ENCODE measurements around the gene NGFR. TPM values are rescaled to one million over a fixed set of nuclear protein-coding genes. Genes with fewer than 3 reads are reported as not detected.

Gene NGFR
- total RNA-seq, 1 experiment from 2014 or later = 11.3 TPM

GRCh38 chr17:49546546-49547535 lies 51.7 kb downstream of the NGFR start (continued):
- no peak for TF ChIP-seq E2F1 (CRISPR knock-in tag; IDR thresholded peaks at IDR 0.05)
- TF ChIP-seq NFYB (CRISPR knock-in tag; conservative IDR thresholded peaks at IDR 0.05; ENCODE audit: low read depth) = no peak
- no peak for TF ChIP-seq ZNF232 (CRISPR knock-in tag; IDR thresholded peaks at IDR 0.05)
- TF ChIP-seq ZNF512 (CRISPR knock-in tag; IDR thresholded peaks at IDR 0.05; ENCODE audit: borderline replicate concordance) = no peak
- TF ChIP-seq AR (CRISPR knock-in tag; IDR thresholded peaks at IDR 0.05) = no peak
- no peak for TF ChIP-seq EMX1 (CRISPR knock-in tag; IDR thresholded peaks at IDR 0.05)
- TF ChIP-seq SMAD4 (CRISPR knock-in tag; IDR thresholded peaks at IDR 0.05) = no peak
- TF ChIP-seq FOXP1 (CRISPR knock-in tag; IDR thresholded peaks at IDR 0.05; ENCODE audit: borderline replicate concordance) = no peak
- no peak for TF ChIP-seq CREM (CRISPR knock-in tag; IDR thresholded peaks at IDR 0.05)
- no peak for TF ChIP-seq TP53 (CRISPR knock-in tag; IDR thresholded peaks at IDR 0.05)
- no peak for TF ChIP-seq IRF2 (CRISPR knock-in tag; IDR thresholded peaks at IDR 0.05; ENCODE audit: borderline replicate concordance, low read depth)

- ChIA-PET CTCF (interaction anchor here (1.1 to 7.4 kb wide), 10 partner anchors 9 to 329 kb away, joined by 3 to 68 read pairs (median 6); partner anchors contain the start of genes NGFR and PHB1), POLR2A (no interaction called here)
- no peak for ATAC-seq
- Mint-ChIP-seq H3K27ac (no peak overlapping the region), H3K4me1 (peaks cover 30% of the 10 kb centered on the region), H3K36me3 (no peaks in the 10 kb centered on the region), H3K9me3 (peaks cover 12% of the 10 kb centered on the region), H3K4me3 (no peak overlapping the region), H3K27me3 (ENCODE audit: low read depth) (peaks cover 5% of the 10 kb centered on the region; the same call in 1 of the 2 replicates)
- no peak for DNase-seq (ENCODE audit: low spot score)
- no peak for TF ChIP-seq FOXP1 (CRISPR knock-in tag; IDR thresholded peaks at IDR 0.05; ENCODE audit: borderline replicate concordance)
- TF ChIP-seq ZNF512 (CRISPR knock-in tag; IDR thresholded peaks at IDR 0.05; ENCODE audit: borderline replicate concordance) = no peak
- no peak for TF ChIP-seq NR1H2 (CRISPR knock-in tag; IDR thresholded peaks at IDR 0.05)
- no peak for TF ChIP-seq ZNF263 (CRISPR knock-in tag; IDR thresholded peaks at IDR 0.05; ENCODE audit: low read depth)
- no peak for TF ChIP-seq ZNF219 (CRISPR knock-in tag; IDR thresholded peaks at IDR 0.05; ENCODE audit: borderline replicate concordance)
- no peak for TF ChIP-seq FOXK1 (CRISPR knock-in tag; IDR thresholded peaks at IDR 0.05)
- no peak for TF ChIP-seq CREM (CRISPR knock-in tag; IDR thresholded peaks at IDR 0.05)
- TF ChIP-seq ELF4 (CRISPR knock-in tag; IDR thresholded peaks at IDR 0.05; ENCODE audit: low read depth) = no peak
- TF ChIP-seq RORB (CRISPR knock-in tag; IDR thresholded peaks at IDR 0.05) = no peak
Observed at GRCh38 chr17:49547566-49547965, 52.5 kb downstream of the NGFR start.

Data from WTC11 (cell line).